Measurements from ENCODE around the gene MTR.

GRCh38 chr1:236750928-236751327 is 44.2 kb upstream of the MTR start:
- TF ChIP-seq CTCF (IDR thresholded peaks at IDR 0.05; ENCODE audit: insufficient read depth, low read length, poor library complexity, severe bottlenecking) (no peak), EZH2phosphoT487 (conservative IDR thresholded peaks at IDR 0.05; ENCODE audit: low read length) (no peak)

Data from SU-DHL-6 (cell line).